GM18870 (cell line): ENCODE results near the gene CHAMP1.

Source experiments
- ATAC-seq: cut with Tn5 transposase; IDR thresholded peaks from one replicate; pipeline ENCODE4 v1.9.1; 2021; ENCODE audit warnings: moderate library complexity; ENCODE audit not compliant: unreplicated experiment

Gene CHAMP1, protein sequence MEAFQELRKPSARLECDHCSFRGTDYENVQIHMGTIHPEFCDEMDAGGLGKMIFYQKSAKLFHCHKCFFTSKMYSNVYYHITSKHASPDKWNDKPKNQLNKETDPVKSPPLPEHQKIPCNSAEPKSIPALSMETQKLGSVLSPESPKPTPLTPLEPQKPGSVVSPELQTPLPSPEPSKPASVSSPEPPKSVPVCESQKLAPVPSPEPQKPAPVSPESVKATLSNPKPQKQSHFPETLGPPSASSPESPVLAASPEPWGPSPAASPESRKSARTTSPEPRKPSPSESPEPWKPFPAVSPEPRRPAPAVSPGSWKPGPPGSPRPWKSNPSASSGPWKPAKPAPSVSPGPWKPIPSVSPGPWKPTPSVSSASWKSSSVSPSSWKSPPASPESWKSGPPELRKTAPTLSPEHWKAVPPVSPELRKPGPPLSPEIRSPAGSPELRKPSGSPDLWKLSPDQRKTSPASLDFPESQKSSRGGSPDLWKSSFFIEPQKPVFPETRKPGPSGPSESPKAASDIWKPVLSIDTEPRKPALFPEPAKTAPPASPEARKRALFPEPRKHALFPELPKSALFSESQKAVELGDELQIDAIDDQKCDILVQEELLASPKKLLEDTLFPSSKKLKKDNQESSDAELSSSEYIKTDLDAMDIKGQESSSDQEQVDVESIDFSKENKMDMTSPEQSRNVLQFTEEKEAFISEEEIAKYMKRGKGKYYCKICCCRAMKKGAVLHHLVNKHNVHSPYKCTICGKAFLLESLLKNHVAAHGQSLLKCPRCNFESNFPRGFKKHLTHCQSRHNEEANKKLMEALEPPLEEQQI

DNA sequence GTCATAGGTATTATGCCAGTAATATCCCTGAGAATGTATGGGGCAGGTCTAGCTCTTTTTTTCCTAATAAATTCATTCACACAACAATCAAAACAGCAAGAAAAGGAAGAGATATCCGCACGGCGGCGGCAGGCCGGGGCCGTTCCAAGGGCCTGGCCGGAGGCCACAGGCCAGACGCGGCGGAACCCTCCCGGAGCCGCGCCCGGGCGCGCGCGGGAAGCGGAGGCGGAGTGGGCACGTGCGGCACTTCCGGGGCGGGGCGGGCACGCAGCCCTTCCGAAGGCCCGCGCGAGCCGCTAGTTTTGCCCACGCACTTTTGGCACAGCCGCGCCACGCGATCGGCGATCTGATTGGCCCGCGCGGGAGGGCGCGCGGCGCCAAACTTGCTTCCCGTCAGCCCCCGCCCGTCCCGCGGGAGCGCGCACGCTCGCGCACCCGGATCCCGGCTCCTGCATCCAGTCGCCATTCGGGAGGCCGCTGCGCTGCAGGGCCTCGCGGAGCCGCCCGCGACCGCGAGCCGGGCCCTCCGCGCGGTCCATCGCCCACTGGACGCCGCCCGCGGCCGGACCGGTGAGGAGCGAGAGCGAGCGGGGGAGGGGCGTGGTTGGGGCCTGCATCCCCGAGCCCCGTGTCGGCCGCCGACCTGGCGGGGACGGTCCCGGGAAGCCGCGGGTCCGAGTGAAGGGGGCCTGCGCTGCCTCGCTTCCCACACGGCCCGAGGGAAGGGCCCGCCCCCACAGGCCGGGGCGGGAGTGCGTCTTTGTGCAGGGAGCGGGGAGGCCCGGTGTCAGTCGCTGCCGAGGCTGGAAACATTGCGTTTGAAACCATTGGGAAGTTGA lies at the start of gene CHAMP1:
CHAMP1 (plus strand) TSS at position 430 of the 839 bp plus-strand sequence. CDS start 9,340 bp downstream, outside the sequence.
- ATAC-seq: peak; percentile 49

DNA sequence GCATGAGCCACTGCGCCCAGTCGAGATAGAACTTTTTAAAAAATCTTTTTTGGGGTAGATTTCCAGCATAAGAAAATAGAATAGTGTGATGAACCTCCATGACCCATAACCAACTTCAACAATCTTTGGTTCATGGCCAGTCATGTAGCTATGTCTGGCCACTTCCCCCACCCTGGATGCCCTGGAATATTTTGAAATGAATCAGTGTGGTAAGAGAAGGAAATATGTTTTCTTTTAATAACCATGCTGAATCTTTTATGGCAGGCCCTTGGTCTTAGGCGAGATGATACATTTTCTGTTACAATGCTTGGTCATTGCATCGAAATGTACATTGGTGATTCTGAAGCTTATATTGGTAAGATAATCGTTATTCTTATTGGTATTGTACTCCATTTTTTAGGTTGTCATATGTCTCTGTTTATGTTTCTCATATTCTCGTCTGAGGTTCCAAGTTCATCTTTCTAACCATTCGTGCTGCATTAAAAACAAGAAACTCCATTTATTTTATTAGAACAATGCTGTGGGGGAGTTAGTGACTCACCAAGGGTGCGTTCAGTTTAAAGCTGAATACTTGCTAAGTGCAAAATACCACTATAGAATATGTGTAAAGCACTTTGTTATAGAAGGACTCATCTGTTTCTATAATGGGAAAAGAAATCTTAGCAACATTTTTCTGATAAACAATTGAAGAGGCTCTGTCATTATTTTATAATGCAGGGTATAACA lies 49.3 kb upstream of the CHAMP1 start:
- no peak for ATAC-seq

DNA sequence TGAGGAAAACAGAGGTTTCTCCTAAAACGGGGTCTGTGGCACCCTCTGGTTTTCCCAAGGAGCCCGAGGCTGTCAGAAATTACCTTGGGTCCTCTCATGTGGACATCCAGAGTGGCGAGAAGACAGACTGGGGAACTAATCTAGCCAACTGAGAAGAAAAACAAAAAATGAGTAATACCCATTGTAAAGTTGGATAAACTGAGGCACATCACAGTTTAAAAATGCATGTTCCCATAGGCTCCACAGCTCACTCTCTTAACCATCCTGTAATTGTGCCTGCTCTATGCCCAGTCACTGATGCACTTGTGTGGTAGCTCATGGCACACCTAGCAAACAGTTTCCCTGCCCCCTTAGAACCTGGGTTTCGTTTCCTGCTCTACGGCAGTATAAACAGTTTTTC lies 48.1 kb upstream of the CHAMP1 start:
- ATAC-seq: no peak

DNA sequence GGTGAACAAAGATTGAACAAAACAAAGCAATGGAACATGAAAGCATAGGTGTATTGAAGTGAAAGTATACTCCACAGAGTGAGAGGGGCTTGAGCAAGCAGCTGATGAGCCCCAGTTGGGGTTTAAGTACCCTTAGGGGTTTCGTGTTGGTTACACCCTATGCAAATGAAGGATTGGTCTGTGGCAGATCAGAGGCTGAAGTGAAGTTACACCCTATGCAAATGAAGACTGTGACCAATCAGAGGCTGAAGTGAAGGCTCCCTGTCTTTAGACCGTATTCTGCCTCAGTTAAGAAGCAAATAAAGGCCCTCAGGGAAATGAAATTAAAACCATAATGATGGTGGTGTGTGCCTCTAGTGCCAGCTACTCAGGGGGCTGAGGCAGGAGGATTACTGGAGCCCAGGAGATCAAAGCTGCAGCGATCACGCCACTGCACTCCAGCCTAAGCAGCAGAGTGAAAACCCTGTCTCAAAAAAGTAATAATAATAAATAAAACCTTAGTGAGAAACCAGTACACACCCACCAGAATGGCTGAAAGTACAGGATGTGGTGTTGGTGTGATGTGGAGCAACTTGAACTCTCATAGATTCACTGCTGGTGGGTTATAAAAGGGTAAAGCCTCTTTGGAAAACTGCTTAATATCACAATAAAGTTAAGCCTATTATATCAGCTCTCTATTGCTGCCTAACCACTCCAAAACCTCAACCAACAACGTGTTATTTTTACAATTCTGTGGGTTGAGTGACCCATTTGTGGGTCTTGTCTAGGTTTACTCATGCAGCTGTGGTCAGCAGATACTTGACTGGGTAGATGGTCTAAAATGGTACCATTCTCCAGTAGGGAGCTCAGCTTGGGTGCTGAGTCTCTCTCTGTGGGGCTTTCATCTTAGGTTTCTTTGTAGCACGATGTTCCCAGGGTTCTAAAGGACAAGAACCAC lies 45.7 kb upstream of the CHAMP1 start:
- no peak for ATAC-seq

DNA sequence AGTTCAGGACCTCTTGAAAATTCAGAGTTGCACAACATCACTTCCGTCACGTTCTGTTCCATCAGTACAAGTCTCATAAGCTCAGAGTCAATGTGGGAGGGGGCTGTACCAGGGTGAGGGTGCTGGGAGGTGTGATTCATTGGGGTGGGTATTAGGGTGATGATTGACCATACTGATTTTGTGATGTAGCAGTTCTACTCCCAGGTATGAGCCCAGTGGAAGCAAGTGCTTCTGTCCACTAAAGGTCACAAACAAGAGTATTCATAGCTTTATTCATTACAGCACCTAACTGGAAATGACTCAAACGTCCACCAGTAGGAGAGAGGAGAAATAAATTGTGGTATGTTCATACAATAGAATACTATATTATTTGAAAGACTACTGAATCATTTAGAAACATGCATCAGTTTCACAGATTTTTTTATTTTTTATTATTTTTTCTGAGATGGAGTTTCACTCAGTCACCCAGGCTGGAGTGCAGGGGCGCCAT lies 45.0 kb upstream of the CHAMP1 start:
- no peak for ATAC-seq

DNA sequence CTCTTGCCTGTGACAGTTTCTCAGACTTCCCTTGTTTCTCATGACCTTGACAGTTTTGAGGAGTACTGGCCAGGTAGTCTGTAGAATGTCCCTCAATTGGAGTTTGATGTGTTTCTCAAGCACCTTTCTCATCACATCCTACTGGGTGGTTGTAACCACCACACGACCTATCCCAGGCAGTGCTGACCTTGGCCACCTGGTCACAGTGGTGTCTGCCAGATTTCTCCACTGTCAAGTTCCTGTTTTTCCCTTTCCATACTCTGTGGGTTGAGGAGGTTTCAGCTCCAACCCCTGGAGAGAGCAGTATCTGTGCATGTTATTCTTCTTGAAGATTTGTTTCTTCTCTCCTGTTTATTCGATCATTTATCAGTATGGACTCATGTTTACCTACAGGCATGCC lies 41.3 kb upstream of the CHAMP1 start:
- ATAC-seq: no peak

DNA sequence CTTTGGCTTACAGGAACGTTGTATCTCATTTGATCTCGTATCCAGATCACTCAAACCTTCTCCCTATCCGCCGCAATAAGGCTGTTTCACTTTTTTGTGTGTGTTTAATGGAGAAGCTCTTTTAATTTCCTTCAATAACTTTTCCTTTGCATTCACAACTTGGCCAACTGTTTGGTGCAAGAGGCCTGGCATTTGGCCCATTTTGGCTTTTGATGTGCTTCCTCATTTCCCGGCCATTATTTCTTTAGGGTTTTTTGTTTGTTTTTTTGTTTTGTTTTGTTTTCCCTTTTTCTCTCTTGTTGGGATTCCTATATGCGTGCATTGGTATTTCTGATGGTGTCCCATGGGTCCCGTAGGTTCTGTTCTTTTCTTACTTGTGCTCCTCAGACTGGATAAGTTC lies 39.0 kb upstream of the CHAMP1 start:
- ATAC-seq: no peak

DNA sequence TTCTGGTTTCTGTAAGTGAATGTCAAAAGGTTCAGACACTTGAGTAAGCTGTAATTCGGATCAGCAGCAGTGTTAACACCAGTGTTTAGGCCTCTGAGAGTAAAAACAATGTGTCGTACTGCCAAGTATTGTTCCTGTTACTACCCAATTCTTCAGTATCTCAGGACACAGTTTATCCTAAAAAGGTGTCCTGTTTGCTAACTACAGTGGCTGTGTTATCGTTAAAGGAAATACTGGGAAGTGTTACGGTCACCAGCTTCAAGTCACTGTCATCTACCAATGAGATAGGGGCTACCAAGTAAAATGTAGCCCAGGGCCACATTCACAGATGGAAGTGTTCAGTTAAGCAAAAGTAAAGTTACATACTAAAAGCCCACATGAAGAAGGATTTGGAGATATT lies 35.2 kb upstream of the CHAMP1 start:
- ATAC-seq: no peak

DNA sequence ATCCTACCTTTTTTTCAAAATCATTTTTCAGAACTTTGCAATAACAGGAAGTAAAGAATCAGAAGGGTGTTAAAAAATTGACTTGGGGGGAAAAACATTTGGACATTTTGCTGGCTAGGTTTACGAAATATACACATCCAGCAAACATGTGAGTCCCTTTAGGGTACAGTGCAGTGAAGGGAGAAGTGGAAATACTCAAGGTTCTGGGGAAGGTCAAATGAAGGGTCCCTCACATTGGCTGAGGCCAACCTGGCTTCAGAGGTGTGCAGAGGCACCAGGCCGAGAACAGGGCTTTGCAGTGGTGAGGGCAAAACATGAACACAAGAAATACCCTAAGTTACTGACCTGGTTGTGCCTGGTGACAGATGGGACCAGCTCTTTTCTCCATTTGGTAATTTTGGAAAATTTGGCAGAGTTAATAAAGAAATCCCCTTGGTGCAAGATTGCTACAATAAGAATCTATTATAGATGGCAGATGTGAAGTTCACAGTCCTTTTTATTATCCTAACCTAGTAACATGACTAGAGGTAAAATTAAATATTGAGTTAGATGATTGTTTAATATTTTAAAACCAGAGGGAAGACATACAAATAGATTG lies 34.4 kb upstream of the CHAMP1 start:
- no peak for ATAC-seq

DNA sequence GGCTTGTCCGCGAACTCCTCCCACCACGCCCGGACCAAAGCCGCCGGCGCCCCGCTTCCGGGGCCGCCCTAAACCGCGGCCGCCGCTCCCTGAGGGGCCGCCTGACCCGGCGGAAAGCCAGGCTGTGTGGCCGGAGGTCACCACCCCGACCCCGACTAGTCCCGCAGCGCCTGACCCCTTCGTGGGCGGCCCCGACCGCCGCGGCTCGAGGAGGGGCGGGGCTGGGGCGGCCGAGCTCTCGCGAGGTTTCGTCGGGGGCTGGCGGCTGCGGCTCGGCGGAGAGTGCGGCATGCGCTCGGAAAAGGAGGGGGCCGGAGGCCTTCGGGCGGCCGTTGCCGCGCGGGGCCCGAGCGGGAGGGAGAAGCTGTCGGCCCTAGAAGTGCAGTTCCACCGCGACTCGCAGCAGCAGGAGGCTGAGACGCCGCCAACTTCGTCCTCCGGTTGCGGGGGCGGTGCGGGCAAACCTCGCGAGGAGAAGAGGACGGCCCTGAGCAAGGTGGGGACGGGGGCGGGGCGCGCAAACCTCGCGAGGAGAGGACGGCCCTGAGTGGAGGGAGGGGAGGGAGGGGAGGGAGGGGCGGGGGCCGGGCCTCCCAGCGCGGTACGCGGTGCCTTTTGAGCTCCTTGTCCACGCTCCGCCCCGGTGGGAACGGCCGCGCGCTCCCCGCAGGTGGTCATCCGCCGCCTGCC lies 32.8 kb upstream of the CHAMP1 start, which contains the start of gene UPF3A:
UPF3A (plus strand) TSS at position 251 of the 690 bp plus-strand sequence; CDS start at position 290, 39 bp downstream.
- ATAC-seq: peak; percentile 37

DNA sequence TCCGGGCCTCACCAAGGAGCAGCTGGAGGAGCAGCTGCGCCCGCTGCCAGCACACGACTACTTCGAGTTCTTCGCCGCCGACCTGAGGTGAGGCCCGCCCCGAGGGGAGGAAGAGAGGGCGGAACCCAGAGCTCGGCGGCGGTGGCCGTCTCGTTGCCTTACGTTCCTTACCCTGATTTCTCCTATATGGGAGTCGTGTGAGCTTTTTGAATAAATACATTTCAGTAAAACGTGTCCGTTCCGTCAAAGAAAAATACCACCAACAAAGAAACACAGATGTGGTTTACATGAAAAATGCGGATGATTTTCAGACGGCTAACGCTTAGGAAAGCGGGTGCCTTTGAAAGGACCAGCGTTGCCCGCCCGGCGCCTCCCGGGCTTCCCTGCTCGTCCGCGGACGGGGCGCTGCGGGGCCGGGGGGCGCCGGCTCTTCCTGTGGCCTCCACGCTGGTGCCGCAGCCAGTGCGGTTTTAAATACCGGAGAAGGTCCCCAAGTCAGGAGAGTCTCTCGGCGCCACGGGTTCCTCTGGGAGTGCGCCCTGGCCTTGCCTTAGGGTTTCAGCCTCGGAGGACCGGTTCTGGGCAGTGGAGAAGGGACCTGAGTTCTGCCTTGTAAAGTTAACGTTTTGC lies 32.1 kb upstream of the CHAMP1 start:
- peak; percentile 59 for ATAC-seq

DNA sequence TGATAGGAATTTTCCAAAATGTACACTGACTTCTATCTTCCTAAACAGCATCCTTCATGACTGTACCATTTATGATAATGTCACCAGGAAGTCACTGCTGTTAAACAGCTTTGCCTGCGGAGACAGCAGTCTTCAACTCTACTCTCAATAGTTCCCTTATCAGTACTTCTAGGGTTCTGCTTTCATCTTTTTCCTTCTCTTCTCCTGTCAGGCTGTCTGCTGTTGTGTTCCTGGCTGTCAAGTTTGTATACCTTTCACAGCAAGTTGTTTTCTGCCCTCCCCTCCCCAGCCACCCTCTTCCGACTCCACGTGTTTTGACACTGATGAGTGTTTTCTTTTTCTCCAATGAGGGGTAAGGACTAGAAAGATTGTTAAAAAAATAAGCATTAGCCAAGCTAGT lies 30.7 kb upstream of the CHAMP1 start:
- no peak for ATAC-seq

DNA sequence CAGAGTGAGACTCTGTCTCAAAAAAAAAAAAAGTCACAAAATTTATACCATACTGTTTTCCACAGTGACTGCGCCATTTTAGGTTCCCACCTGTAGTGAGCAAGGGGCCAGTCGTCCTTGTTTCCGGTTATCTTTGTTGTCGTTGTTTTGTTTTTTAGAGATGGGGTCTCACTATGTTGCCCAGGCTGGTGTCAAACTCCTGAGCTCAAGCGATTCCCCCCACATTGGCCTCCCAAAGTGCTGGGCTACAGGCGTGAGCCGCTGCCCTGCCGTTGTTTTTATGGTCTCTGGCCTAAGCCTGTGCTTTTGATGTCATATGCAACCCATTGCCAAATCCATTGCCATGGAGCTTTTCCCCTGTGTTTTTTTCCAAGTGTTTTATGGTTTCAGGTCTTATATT lies 29.6 kb upstream of the CHAMP1 start:
- ATAC-seq: no peak

DNA sequence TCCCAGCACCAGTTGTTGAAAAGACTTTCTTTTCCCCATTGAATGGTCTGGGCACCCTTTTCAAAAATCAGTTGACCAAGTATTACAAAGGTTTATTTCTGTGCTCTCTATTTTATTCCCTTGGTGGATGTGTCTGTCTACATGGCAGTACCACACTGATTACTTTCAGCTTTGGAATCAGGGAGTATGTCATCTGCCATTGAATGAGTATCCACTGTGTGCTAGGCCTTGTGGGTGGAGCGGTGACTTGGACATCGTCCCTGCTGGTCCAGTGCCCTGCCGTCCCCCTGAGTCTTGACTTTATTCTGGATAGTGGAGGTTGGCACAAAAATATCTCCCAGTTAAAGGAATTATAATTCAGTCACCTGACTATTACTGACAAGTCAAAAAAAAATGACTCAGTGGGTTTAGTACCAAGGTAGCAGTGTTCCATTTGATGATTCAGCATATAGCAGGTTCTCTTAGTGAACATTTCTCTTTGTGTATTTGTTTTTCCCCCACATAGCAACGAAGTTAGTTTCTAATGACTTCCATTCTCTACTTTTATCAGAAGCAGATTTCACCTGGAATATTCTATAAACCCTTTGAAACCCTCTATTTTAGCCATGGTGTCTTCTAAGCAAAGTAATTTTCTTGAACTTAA lies 29.0 kb upstream of the CHAMP1 start:
- no peak for ATAC-seq

DNA sequence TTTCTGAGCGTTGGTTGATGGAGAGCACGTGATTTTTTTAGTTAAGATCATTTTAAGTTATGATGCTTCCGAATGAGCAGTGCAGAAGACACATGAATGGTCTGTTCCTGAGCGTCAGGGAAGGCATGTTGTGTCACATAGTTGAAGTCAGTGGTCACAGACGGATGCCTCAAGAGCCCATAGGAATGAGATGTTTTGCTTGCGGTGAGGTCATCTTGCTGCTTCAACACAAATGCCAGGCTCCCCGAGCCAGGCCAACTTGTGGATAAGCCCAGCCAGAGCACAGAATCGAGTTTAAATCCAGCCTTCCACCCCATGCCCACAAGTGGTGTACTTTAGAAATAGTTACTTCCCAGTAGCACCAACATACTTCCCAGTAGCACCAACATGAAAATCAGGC lies 27.5 kb upstream of the CHAMP1 start:
- no peak for ATAC-seq

DNA sequence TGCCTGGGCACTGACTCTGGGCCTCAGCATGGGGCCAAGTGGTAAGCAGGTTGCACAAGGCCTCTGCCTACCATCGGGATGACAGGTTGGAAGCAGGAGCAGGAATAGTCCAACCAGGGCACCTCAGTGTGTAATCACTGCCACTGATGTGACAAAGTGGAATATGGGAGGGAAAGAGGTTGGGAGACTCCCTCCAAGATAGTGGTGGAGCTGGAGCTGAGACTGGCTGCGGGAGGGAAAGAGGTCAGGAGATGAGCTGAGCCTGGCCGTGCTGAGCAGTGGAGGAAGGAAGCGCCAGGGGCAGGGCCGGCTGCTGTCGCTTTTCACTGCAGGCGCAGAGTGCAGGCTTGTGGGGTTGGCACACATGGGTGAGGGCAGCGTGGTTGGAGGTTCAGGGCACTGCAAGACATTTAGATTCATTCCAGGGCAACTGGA lies 26.1 kb upstream of the CHAMP1 start:
- ATAC-seq: no peak

DNA sequence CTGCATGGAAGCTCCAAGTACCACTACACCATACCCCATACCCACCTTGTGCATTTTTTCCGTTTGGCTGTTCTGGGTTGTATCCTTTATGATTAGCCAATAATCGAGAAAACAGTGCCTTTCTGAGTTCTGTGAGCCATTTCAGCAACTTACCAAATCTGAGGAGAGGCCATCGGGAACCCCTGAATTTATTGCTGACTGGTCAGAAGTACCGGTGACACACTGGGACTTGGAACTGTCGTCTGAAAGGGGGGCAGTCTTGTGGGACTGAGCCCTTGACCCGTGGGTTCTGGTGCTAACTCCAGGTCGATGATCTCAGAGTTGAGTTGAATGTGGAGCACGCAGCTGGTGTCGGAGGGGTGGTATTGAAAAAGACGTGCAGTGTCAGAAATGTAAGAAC lies 17.9 kb upstream of the CHAMP1 start:
- ATAC-seq: no peak
